Ovary (tissue), 3 donors: ENCODE measurements around the gene ZNF423.

Experiments used
- CTCF ChIP-seq, 3 donors: fragments of 450-650 bp in 2 of 3; fragments of 200-600 bp in 1 of 3; IDR thresholded peaks; one replicate each; pipeline versions ENCODE4 v1.5.1 to v1.8.0; 2016 to 2022; ENCODE audit warnings: antibody characterized with exemption in 3 of 3, mild to moderate bottlenecking in 1 of 3
- POLR2A ChIP-seq: fragments of 450-650 bp; IDR thresholded peaks from one replicate; pipeline ENCODE4 v1.6.1; 2017; ENCODE audit warnings: antibody characterized with exemption, mild to moderate bottlenecking, moderate library complexity
- donor health status: DM: no; HTN: no; CAD: no.

GRCh38 chr16:49746545-49746944 is 109.4 kb downstream of the ZNF423 start:
- TF ChIP-seq CTCF (IDR thresholded peaks at IDR 0.05) (no peak), POLR2A (no peak)
